OCI-LY3 (cell line): ENCODE data around the gene RABL6.

Experiments used
- EZH2phosphoT487 ChIP-seq: fragments of 200-600 bp; shearing (Covaris generic); IDR thresholded peaks from 2 replicates; pipeline ENCODE4 v1.6.1; 2018; ENCODE audit warnings: antibody characterized with exemption, mixed run types, low read depth
- TF ChIP-seq, protein P1 (sequence below): fragments of 200-600, 300-600 bp; sonication (generic); IDR thresholded peaks from 2 replicates; pipeline ENCODE4 v1.5.1; 2014; ENCODE audit warnings: antibody characterized with exemption, low read length, low read depth

DNA sequence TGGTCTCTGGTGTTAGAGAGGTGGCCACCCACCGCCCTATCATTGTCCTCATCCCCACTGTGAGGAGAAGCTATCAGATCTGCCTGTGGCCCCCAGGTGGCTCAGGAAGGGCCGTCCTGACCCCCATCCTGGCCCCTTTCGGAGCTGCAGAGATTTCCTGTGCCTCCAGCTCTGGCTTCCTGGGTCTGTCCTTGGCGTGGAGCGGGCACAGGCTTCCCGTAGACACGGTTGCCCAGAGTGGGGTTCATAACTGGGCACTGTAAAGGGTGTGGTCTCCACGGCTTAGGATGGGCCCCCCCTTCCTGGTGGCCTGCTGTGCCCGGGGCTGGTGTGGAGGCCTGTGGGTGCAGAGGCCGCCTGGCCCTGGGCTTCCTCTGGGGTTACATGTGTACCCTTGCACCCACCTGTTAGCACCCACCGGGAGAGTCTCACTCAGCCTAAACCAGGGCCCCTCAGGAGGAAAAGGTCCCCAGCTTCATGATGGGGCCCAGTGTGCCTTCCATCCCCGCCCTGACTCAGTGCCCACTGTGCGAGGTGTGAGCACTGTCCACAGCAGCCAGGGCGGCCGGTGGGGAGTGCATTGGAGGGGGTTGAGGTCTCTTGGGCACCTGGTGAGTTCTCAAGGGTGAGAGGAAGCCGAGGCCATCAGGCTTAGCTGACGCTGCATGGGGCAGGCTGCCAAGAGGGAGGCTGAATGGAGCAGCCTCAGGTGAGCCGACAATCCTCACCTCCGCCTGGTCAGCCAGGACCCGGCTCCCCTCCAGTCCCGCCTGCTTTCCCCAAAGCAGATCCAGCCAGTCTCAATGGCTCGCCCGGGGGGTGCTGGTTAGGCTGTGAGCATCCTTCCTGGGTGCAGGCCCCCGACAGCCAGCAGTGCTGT is 19.2 kb downstream of the RABL6 start:
- TF ChIP-seq, protein P1, sequence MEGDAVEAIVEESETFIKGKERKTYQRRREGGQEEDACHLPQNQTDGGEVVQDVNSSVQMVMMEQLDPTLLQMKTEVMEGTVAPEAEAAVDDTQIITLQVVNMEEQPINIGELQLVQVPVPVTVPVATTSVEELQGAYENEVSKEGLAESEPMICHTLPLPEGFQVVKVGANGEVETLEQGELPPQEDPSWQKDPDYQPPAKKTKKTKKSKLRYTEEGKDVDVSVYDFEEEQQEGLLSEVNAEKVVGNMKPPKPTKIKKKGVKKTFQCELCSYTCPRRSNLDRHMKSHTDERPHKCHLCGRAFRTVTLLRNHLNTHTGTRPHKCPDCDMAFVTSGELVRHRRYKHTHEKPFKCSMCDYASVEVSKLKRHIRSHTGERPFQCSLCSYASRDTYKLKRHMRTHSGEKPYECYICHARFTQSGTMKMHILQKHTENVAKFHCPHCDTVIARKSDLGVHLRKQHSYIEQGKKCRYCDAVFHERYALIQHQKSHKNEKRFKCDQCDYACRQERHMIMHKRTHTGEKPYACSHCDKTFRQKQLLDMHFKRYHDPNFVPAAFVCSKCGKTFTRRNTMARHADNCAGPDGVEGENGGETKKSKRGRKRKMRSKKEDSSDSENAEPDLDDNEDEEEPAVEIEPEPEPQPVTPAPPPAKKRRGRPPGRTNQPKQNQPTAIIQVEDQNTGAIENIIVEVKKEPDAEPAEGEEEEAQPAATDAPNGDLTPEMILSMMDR, result no peak
- TF ChIP-seq EZH2phosphoT487, result no peak
